ENCODE results near the gene SNAI1.
"Not testable (repeated sequence)": the region's sequence is repeated elsewhere in the genome, so short reads cannot be mapped to it uniquely, and the experiment has no call there.

Gene SNAI1

GRCh38 chr20:49966861-49967260 lies 15.9 kb upstream of the SNAI1 start:
- no peak for DNase-seq (ENCODE audit: insufficient read length)
- no peak for FAIRE-seq
- TF ChIP-seq POLR2A (IDR thresholded peaks at IDR 0.05; ENCODE audit: low read depth, low read length) (no peak), POLR2AphosphoS5 (IDR thresholded peaks at IDR 0.05; ENCODE audit: low read depth, low read length) (no peak), TAF1 (IDR thresholded peaks at IDR 0.05; ENCODE audit: borderline replicate concordance, low read depth, low read length) (no peak)

GRCh38 chr20:49969234-49969633 lies 13.5 kb upstream of the SNAI1 start:
- TF ChIP-seq POLR2AphosphoS5 (IDR thresholded peaks at IDR 0.05; ENCODE audit: low read depth, low read length) (no peak), TAF1 (IDR thresholded peaks at IDR 0.05; ENCODE audit: borderline replicate concordance, low read depth, low read length) (no peak), POLR2A (IDR thresholded peaks at IDR 0.05; ENCODE audit: low read depth, low read length) (no peak)
- no peak for DNase-seq (ENCODE audit: insufficient read length)
- no peak for FAIRE-seq

- FAIRE-seq (no peak), DNase-seq (ENCODE audit: insufficient read length) (no peak)
- TF ChIP-seq POLR2A (IDR thresholded peaks at IDR 0.05; ENCODE audit: low read depth, low read length) (no peak), POLR2AphosphoS5 (IDR thresholded peaks at IDR 0.05; ENCODE audit: low read depth, low read length) (no peak), TAF1 (IDR thresholded peaks at IDR 0.05; ENCODE audit: borderline replicate concordance, low read depth, low read length) (no peak)
Observed at GRCh38 chr20:49969946-49970345, 12.8 kb upstream of the SNAI1 start.

DNA sequence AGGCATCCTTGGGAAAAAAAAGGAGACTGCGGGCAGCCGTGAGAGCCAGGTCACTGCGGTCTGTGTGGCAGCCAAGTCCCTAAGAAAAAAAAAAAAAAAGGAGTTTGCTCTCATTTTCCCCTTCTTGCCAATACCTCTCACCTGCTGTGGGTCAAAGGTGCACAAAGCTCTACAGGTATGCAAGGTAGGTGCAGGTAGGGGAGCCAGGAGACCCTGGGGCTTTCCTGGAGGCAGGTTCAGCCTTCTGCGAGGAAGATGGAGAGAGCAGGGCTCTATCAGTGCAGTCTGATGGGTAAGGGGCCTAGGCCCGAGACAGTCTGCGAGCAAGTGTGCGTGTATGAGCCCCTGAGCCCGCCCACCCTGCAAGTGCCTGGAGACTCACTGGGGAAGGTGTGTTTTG lies 12.3 kb upstream of the SNAI1 start:
- DNase-seq (ENCODE audit: insufficient read length) = no peak
- FAIRE-seq = no peak
- TF ChIP-seq POLR2A (IDR thresholded peaks at IDR 0.05; ENCODE audit: low read depth, low read length) (no peak), POLR2AphosphoS5 (IDR thresholded peaks at IDR 0.05; ENCODE audit: low read depth, low read length) (no peak)

- FAIRE-seq (no peak), DNase-seq (ENCODE audit: insufficient read length) (no peak)
- TF ChIP-seq POLR2A (IDR thresholded peaks at IDR 0.05; ENCODE audit: low read depth, low read length) (no peak), TAF1 (IDR thresholded peaks at IDR 0.05; ENCODE audit: borderline replicate concordance, low read depth, low read length) (no peak), POLR2AphosphoS5 (IDR thresholded peaks at IDR 0.05; ENCODE audit: low read depth, low read length) (no peak)
Observed at GRCh38 chr20:49973981-49974380, 8.8 kb upstream of the SNAI1 start.

GRCh38 chr20:49976542-49976941 lies 6.2 kb upstream of the SNAI1 start:
- no peak for FAIRE-seq
- no peak for DNase-seq (ENCODE audit: insufficient read length)
- no peak for TF ChIP-seq TAF1 (IDR thresholded peaks at IDR 0.05; ENCODE audit: borderline replicate concordance, low read depth, low read length)

GRCh38 chr20:49977740-49978139 lies 5.0 kb upstream of the SNAI1 start:
- not testable (repeated sequence) for FAIRE-seq; DNase-seq (ENCODE audit: insufficient read length)

GRCh38 chr20:49978685-49979029 lies 4.1 kb upstream of the SNAI1 start:
- DNase-seq (ENCODE audit: insufficient read length) (no peak), FAIRE-seq (no peak)
- TF ChIP-seq POLR2A (IDR thresholded peaks at IDR 0.05; ENCODE audit: low read depth, low read length) (no peak), POLR2AphosphoS5 (IDR thresholded peaks at IDR 0.05; ENCODE audit: low read depth, low read length) (no peak), TAF1 (IDR thresholded peaks at IDR 0.05; ENCODE audit: borderline replicate concordance, low read depth, low read length) (no peak)

- TF ChIP-seq TAF1 (IDR thresholded peaks at IDR 0.05; ENCODE audit: borderline replicate concordance, low read depth, low read length) (no peak), POLR2AphosphoS5 (IDR thresholded peaks at IDR 0.05; ENCODE audit: low read depth, low read length) (no peak), POLR2A (IDR thresholded peaks at IDR 0.05; ENCODE audit: low read depth, low read length) (no peak)
- peak; percentile 77 for DNase-seq (ENCODE audit: insufficient read length)
- FAIRE-seq = peak; percentile 61
Observed at GRCh38 chr20:49979030-49979832, 3.5 kb upstream of the SNAI1 start.

GRCh38 chr20:49980140-49981008 lies 2.4 kb upstream of the SNAI1 start:
- FAIRE-seq = no peak
- no peak for DNase-seq (ENCODE audit: insufficient read length)
- no peak for TF ChIP-seq POLR2AphosphoS5 (IDR thresholded peaks at IDR 0.05; ENCODE audit: low read depth, low read length)

DNA sequence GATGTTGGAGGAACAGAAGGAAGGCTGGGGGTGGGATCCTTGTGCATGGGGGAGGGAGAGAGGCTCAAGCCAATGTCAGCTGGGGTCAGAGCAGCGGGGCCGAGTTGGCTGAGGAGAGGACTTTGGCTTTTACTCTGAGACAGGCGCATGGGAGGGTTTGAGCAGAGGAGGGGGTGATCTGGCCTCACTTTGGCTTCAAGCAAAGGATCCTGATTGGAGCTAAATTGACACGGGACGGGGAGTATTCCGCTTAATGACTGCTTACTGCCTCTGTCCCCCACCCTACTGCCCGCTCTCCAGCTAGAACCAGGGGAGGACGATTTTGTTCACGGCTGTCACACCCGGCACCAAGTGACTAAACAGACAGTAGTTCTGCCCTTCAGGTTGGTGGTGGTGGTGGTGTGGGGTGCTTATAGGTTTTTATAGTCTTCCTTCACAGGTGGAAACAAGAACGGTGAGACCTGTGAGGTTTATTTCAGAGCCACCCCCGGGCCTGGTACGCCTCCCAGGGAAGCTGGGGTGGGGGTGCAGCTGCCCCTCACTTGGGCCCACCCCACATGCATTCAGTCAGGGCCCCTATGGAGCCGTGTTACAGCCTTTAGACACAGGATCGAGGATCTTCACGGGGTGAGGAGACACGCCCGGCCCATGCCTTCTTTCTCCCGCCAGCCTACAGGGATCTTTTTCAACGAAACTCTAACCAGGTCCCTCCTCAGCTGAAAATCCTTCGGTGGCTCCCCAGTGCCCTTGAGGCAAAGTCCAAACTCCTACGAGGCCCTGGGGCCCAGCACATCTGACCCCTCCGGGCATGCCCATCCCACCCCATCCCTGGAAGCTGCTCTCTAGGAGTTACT lies 1.3 kb upstream of the SNAI1 start:
- FAIRE-seq = no peak
- TF ChIP-seq TAF1 (IDR thresholded peaks at IDR 0.05; ENCODE audit: borderline replicate concordance, low read depth, low read length) (no peak), POLR2A (IDR thresholded peaks at IDR 0.05; ENCODE audit: low read depth, low read length) (no peak), POLR2AphosphoS5 (IDR thresholded peaks at IDR 0.05; ENCODE audit: low read depth, low read length) (no peak)
- no peak for DNase-seq (ENCODE audit: insufficient read length)

DNA sequence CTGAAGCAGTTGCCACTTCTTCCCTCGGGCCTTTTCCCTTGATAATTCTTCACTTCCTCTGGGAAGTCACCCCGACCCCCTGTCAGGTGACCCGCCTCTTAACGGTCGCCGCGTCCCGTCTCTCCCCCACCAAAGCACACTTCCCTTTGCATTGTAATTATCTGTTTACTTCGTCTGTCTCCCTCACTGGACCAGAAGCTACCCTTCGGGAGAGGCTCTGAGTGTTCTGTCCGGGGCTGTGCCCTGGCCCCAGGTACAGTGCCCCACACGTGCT lies 771 bp upstream of the SNAI1 start:
- FAIRE-seq (no peak), DNase-seq (ENCODE audit: insufficient read length) (no peak)
- TF ChIP-seq TAF1 (IDR thresholded peaks at IDR 0.05; ENCODE audit: borderline replicate concordance, low read depth, low read length) (no peak), POLR2AphosphoS5 (IDR thresholded peaks at IDR 0.05; ENCODE audit: low read depth, low read length) (no peak), POLR2A (IDR thresholded peaks at IDR 0.05; ENCODE audit: low read depth, low read length) (no peak)

Data from GM12892 (cell line).